CD4-positive, alpha-beta T cell treated with Interleukin-6 for 4 hours (primary cell): ENCODE data around the gene CATSPERE.

Experiments used
- DNase-seq: peaks from one replicate; pipeline ENCODE4 v3.0.0-alpha.2; 2020; ENCODE audit warnings: mixed read lengths

The CATSPERE gene, protein sequence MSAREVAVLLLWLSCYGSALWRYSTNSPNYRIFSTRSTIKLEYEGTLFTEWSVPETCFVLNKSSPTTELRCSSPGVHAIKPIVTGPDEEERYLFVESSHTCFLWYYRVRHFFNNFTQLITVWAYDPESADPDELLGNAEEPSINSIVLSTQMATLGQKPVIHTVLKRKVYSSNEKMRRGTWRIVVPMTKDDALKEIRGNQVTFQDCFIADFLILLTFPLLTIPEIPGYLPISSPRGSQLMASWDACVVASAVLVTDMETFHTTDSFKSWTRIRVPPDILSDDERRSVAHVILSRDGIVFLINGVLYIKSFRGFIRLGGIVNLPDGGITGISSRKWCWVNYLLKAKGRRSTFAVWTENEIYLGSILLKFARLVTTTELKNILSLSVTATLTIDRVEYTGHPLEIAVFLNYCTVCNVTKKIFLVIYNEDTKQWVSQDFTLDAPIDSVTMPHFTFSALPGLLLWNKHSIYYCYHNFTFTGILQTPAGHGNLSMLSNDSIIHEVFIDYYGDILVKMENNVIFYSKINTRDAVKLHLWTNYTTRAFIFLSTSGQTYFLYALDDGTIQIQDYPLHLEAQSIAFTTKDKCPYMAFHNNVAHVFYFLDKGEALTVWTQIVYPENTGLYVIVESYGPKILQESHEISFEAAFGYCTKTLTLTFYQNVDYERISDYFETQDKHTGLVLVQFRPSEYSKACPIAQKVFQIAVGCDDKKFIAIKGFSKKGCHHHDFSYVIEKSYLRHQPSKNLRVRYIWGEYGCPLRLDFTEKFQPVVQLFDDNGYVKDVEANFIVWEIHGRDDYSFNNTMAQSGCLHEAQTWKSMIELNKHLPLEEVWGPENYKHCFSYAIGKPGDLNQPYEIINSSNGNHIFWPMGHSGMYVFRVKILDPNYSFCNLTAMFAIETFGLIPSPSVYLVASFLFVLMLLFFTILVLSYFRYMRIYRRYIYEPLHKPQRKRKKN

GRCh38 chr1:244461245-244462071 is at the start of gene CATSPERE:
CATSPERE (plus strand) TSS chr1:244461273; CDS start chr1:244461430, 157 bp downstream.
- DNase-seq, result peak; percentile 82

DNA sequence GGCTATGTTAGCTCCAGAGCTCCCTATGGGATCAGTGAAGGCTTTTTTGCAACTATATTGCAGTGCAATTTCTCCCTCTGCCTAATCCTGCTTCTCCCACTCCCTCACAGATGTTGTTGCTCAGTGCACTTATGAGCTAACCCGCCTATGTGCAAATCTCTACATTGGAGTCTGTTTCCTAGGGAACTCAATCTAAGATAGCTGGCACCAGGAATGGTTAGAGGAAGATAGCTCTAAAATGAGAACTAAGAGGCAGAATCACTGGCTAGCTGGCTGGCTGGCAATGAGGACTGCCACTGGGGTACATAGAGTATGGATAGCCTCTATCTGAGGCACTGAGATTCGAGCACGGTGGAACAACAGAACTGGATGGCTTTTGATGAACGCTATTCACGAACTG is 48.9 kb upstream of the CATSPERE start:
- no peak for DNase-seq

- no peak for DNase-seq
Observed at GRCh38 chr1:244413736-244414135, 47.3 kb upstream of the CATSPERE start.

DNA sequence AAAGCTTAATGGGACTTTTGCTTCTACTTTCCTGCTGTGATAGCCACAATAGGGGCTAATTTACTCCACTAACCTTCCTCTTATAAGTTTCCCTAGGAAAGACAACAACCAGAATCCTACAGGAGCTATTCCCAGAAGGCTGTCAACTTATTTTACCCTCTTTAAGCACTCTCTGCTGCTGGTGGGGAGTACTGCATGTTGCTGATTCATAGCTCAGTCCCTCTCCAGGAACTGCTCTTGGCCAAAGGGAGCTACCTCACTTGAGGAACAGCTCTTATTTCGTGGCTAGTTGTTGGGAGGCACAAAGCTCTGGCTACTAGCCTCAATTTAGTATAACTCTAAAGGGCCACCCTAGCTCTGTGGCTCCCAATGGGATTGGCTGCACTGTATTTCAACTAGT is 46.5 kb upstream of the CATSPERE start:
- no peak for DNase-seq

GRCh38 chr1:244419024-244419423 is 42.0 kb upstream of the CATSPERE start:
- no peak for DNase-seq

GRCh38 chr1:244422174-244422573 is 38.9 kb upstream of the CATSPERE start:
- no peak for DNase-seq

- no peak for DNase-seq
Observed at GRCh38 chr1:244424649-244425334, 36.3 kb upstream of the CATSPERE start.

- no peak for DNase-seq
Observed at GRCh38 chr1:244427647-244428046, 33.4 kb upstream of the CATSPERE start.

DNA sequence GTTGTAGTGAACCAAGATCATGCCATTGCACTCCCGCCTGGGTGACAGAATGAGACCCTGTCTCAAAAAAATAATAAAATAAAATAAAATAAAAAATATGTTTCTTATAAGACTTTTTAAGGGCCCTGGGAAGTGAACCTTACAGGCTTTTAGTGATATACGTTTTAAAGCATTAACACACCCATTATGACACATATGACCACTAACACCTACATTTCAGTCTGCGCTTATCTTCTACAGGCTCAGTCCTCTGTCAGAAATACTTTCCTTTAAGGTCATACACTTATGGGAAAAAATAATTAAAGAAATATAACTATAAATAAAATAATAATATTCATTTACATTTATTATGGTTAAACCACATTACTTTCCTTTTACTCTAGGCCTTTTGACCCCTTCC is 31.3 kb upstream of the CATSPERE start:
- no peak for DNase-seq

- no peak for DNase-seq
Observed at GRCh38 chr1:244431166-244431565, 29.9 kb upstream of the CATSPERE start.

GRCh38 chr1:244435562-244436205 is 25.4 kb upstream of the CATSPERE start:
- no peak for DNase-seq

DNA sequence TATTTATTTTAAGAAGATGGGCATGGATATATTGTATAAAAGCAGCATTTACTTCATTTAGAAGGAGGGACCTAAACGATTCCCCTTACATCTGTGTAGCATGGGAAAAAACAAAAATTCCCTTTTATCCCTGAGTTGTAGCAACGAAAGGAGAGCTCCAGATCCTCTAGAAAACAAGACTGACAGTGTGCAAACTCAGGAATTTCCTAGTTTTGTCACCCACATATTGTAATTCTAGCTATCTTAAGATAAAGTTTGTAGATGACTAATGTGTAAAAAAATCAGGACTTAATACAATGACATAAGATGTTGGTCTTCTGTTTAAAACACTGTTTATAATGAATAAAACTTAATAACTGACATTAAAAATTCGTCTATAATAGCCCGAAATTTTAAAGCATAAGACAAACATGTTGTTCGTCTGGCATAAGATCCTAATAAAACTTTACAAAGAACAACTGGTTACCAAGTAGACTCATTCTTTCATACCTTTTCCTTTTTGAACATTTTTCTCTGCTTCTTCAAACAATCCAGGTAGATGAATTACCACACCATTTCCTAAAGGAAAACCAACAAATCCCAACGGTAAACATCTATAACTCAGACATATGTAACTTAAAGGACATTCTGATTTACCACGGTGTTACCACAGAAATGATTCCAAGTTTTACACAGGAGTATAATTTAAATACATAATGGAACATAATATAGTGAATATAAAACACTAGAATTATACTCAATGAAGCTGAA is 24.6 kb upstream of the CATSPERE start:
- no peak for DNase-seq

GRCh38 chr1:244437086-244437468 is 24.0 kb upstream of the CATSPERE start:
- no peak for DNase-seq

GRCh38 chr1:244439391-244440032 is 21.6 kb upstream of the CATSPERE start:
- no peak for DNase-seq

- no peak for DNase-seq
Observed at GRCh38 chr1:244442850-244443249, 18.2 kb upstream of the CATSPERE start.

- DNase-seq, result no peak
Observed at GRCh38 chr1:244444854-244445253, 16.2 kb upstream of the CATSPERE start.

- no peak for DNase-seq
Observed at GRCh38 chr1:244445320-244446181, 15.5 kb upstream of the CATSPERE start.

GRCh38 chr1:244447024-244447423 is 14.0 kb upstream of the CATSPERE start:
- DNase-seq, result no peak

GRCh38 chr1:244447552-244447951 is 13.5 kb upstream of the CATSPERE start:
- DNase-seq, result no peak
